WTC11 (cell line): ENCODE measurements around the gene ORC3. TPM values are rescaled to one million over a fixed set of nuclear protein-coding genes. Genes with fewer than 3 reads are reported as not detected.

Source experiments
- ATAC-seq: fragments of 200-7000 bp; cut with Tn5 transposase; 2 replicates; pipeline ENCODE4 v1.10.0; 2021; ENCODE audit warnings: mild to moderate bottlenecking, moderate library complexity
- CTCF ChIA-PET: fragments of 300-600 bp; sonication (Branson Sonifier 250); formaldehyde crosslinking; loops from one replicate; lab custom pipeline; 2021; ENCODE audit warnings: antibody characterized with exemption; lab: Charles Lee
- POLR2A ChIA-PET: fragments of 350-600 bp; sonication (Branson Sonifier 250); formaldehyde crosslinking; loops from one replicate; lab custom pipeline; 2021; ENCODE audit warnings: antibody characterized with exemption; lab: Charles Lee
- DNase-seq: peaks from one replicate; pipeline ENCODE4 v3.0.0; 2021; ENCODE audit warnings: low spot score
- H3K27ac Mint-ChIP-seq: 2 replicates; pipeline ENCODE4 v1.8.0; 2021; ENCODE audit warnings: mixed read lengths
- H3K27me3 Mint-ChIP-seq: 2 replicates; pipeline ENCODE4 v1.8.0; 2021; ENCODE audit warnings: low read depth, mild to moderate bottlenecking, moderate library complexity, mixed read lengths
- H3K36me3 Mint-ChIP-seq: 2 replicates; pipeline ENCODE4 v1.8.0; 2021; ENCODE audit warnings: mixed read lengths
- H3K4me1 Mint-ChIP-seq: 2 replicates; pipeline ENCODE4 v1.8.0; 2022; ENCODE audit warnings: mixed read lengths
- H3K4me3 Mint-ChIP-seq: 2 replicates; pipeline ENCODE4 v1.8.0; 2021; ENCODE audit warnings: mild to moderate bottlenecking, moderate library complexity, mixed read lengths
- H3K9me3 Mint-ChIP-seq: 2 replicates; pipeline ENCODE4 v1.8.0; 2021; ENCODE audit warnings: mixed read lengths
- CBFB ChIP-seq: sonication (generic); formaldehyde crosslinking; IDR thresholded peaks from 2 replicates; pipeline ENCODE4 v1.8.1; 2022; ENCODE audit warnings: mild to moderate bottlenecking, low read depth, missing genetic modification reagents
- CDX4 ChIP-seq: fragments of 250-450 bp; sonication (Bioruptor Pico); IDR thresholded peaks from 2 replicates; pipeline ENCODE4 v1.9.0; 2021; ENCODE audit warnings: moderate library complexity, mild to moderate bottlenecking, inconsistent platforms, borderline replicate concordance
- CREB1 ChIP-seq: sonication (generic); formaldehyde crosslinking; IDR thresholded peaks from 2 replicates; pipeline ENCODE4 v1.8.0; 2023; ENCODE audit warnings: mild to moderate bottlenecking, missing genetic modification reagents
- ESRRA ChIP-seq: sonication (generic); formaldehyde crosslinking; IDR thresholded peaks from 2 replicates; pipeline ENCODE4 v1.8.1; 2022; ENCODE audit warnings: mild to moderate bottlenecking, missing genetic modification reagents, borderline replicate concordance
- GTF2I ChIP-seq: fragments of 250-450 bp; sonication (Bioruptor Pico); conservative IDR thresholded peaks from 2 replicates; pipeline ENCODE4 v1.4.0; 2021; ENCODE audit warnings: mild to moderate bottlenecking
- MAX ChIP-seq: sonication (generic); formaldehyde crosslinking; IDR thresholded peaks from 2 replicates; pipeline ENCODE4 v1.8.0; 2022; ENCODE audit warnings: mild to moderate bottlenecking, missing genetic modification reagents
- MLX ChIP-seq: sonication (generic); formaldehyde crosslinking; IDR thresholded peaks from 2 replicates; pipeline ENCODE4 v1.8.1; 2023; ENCODE audit warnings: mild to moderate bottlenecking, missing genetic modification reagents, moderate library complexity
- NFYB ChIP-seq: sonication (generic); formaldehyde crosslinking; conservative IDR thresholded peaks from 2 replicates; pipeline ENCODE4 v1.8.0; 2022; ENCODE audit warnings: low read depth, missing genetic modification reagents
- NR3C1 ChIP-seq: sonication (generic); formaldehyde crosslinking; conservative IDR thresholded peaks from 2 replicates; pipeline ENCODE4 v1.8.1; 2023; ENCODE audit warnings: low read depth, mild to moderate bottlenecking, missing genetic modification reagents
- PRRX2 ChIP-seq: fragments of 250-450 bp; sonication (Bioruptor Pico); IDR thresholded peaks from 2 replicates; pipeline ENCODE4 v1.8.0; 2021; ENCODE audit warnings: mild to moderate bottlenecking
- RELA ChIP-seq: sonication (generic); formaldehyde crosslinking; IDR thresholded peaks from 2 replicates; pipeline ENCODE4 v1.8.1; 2022; ENCODE audit warnings: missing genetic modification reagents, mild to moderate bottlenecking, borderline replicate concordance
- SMAD4 ChIP-seq: sonication (generic); formaldehyde crosslinking; IDR thresholded peaks from 2 replicates; pipeline ENCODE4 v1.8.0; 2022; ENCODE audit warnings: mild to moderate bottlenecking, missing genetic modification reagents
- TCF7 ChIP-seq: sonication (generic); formaldehyde crosslinking; IDR thresholded peaks from 2 replicates; pipeline ENCODE4 v1.8.0; 2022; ENCODE audit warnings: mild to moderate bottlenecking, low read depth, missing genetic modification reagents, moderate library complexity
- ZNF263 ChIP-seq: sonication (generic); formaldehyde crosslinking; IDR thresholded peaks from 2 replicates; pipeline ENCODE4 v1.8.1; 2022; ENCODE audit warnings: low read depth, mild to moderate bottlenecking, moderate library complexity, missing genetic modification reagents
- ZNF416 ChIP-seq: fragments of 250-450 bp; sonication (Bioruptor Pico); IDR thresholded peaks from 2 replicates; pipeline ENCODE4 v1.9.0; 2021; ENCODE audit warnings: mild to moderate bottlenecking, inconsistent platforms
- total RNA-seq: library from RNA; stranded (reverse); gene quantifications from 3 replicates; pipeline ENCODE4 v1.2.3, GENCODE V29; 2021
- TF ChIP-seq, protein P1 (sequence below): sonication (generic); formaldehyde crosslinking; IDR thresholded peaks from 2 replicates; pipeline ENCODE4 v1.8.0; 2022; ENCODE audit warnings: missing genetic modification reagents
- TF ChIP-seq, protein P2 (sequence below): sonication (generic); formaldehyde crosslinking; IDR thresholded peaks from 2 replicates; pipeline ENCODE4 v1.8.1; 2022; ENCODE audit warnings: mild to moderate bottlenecking, missing genetic modification reagents, moderate library complexity, borderline replicate concordance
- TF ChIP-seq, protein P3 (sequence below): sonication (generic); formaldehyde crosslinking; IDR thresholded peaks from 2 replicates; pipeline ENCODE4 v1.8.0; 2023; ENCODE audit warnings: mild to moderate bottlenecking, missing genetic modification reagents
- TF ChIP-seq, protein P4 (sequence below): fragments of 250-450 bp; sonication (Bioruptor Pico); IDR thresholded peaks from 2 replicates; pipeline ENCODE4 v2.1.2; 2022; ENCODE audit warnings: mild to moderate bottlenecking, moderate library complexity

ORC3 gene
- total RNA-seq, 1 experiment from 2014 or later: 50.7 TPM

DNA sequence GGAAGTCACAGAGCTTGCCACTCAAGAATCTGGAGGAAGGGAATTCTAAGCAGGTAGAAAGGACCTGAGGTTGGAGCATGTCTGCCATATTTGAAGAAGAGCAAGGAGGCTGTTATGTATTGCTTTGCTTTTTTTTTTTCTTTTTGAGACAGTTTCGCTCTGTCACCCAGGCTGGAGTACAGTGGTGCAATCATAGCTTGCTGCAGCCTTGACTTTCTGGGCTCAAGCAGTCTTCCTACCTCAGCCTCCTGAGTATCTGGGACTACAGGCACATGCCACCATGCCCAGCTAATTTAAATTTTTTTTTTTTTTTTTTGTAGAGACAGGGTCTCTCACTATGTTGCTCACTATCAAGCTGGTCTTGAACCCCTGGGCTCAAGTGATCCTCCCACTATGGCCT is 40.8 kb downstream of the ORC3 start:
- Mint-ChIP-seq H3K9me3 (no peaks in the 10 kb centered on the region), H3K27me3 (no peaks in the 10 kb centered on the region), H3K4me1 (no peaks in the 10 kb centered on the region), H3K4me3 (no peak overlapping the region), H3K27ac (no peak overlapping the region), H3K36me3 (peaks cover 25% of the 10 kb centered on the region)
- no peak for TF ChIP-seq NFYB (CRISPR knock-in tag)
- TF ChIP-seq ZNF416 (CRISPR knock-in tag): no peak
- TF ChIP-seq GTF2I: no peak
- no peak for TF ChIP-seq ZNF263 (CRISPR knock-in tag)
- no peak for TF ChIP-seq CDX4
- no peak for TF ChIP-seq RELA
- no peak for TF ChIP-seq SMAD4
- TF ChIP-seq CBFB (CRISPR knock-in tag): no peak
- TF ChIP-seq, protein P1, sequence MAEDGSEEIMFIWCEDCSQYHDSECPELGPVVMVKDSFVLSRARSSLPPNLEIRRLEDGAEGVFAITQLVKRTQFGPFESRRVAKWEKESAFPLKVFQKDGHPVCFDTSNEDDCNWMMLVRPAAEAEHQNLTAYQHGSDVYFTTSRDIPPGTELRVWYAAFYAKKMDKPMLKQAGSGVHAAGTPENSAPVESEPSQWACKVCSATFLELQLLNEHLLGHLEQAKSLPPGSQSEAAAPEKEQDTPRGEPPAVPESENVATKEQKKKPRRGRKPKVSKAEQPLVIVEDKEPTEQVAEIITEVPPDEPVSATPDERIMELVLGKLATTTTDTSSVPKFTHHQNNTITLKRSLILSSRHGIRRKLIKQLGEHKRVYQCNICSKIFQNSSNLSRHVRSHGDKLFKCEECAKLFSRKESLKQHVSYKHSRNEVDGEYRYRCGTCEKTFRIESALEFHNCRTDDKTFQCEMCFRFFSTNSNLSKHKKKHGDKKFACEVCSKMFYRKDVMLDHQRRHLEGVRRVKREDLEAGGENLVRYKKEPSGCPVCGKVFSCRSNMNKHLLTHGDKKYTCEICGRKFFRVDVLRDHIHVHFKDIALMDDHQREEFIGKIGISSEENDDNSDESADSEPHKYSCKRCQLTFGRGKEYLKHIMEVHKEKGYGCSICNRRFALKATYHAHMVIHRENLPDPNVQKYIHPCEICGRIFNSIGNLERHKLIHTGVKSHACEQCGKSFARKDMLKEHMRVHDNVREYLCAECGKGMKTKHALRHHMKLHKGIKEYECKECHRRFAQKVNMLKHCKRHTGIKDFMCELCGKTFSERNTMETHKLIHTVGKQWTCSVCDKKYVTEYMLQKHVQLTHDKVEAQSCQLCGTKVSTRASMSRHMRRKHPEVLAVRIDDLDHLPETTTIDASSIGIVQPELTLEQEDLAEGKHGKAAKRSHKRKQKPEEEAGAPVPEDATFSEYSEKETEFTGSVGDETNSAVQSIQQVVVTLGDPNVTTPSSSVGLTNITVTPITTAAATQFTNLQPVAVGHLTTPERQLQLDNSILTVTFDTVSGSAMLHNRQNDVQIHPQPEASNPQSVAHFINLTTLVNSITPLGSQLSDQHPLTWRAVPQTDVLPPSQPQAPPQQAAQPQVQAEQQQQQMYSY (CRISPR knock-in tag): no peak
- ChIA-PET CTCF (no interaction called here), POLR2A (interaction anchor here (0.6 to 0.7 kb wide), 2 partner anchors 14 to 465 kb away, joined by 3 to 4 read pairs; no protein-coding TSS in a partner anchor)
- DNase-seq (no peak), ATAC-seq (no peak)

DNA sequence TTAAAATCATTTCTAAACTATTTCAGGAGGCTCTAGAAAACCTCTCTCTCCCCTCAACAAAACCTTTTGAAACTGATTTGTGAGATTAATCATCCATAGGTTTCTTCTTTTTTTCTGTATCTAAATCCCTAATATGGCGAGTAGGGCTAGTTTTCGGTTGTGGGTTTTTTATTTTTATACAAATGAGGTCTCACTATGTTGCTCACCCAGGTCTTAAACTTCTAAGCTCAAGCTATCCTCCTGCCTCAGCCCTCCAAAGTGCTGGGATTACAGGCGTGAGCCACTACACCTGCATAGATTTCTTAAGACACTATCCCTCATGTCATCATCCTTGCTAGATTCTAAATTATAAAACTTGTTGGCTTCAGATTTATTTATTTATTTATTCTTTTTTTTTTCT is 43.9 kb downstream of the ORC3 start:
- Mint-ChIP-seq H3K9me3 (no peaks in the 10 kb centered on the region), H3K4me1 (no peaks in the 10 kb centered on the region)
- DNase-seq: no peak
- TF ChIP-seq RELA: no peak
- no peak for TF ChIP-seq CREB1 (CRISPR knock-in tag)
- TF ChIP-seq, all 79 proteins: peak for 0
- peaks cover 36% of the 10 kb centered on the region for H3K36me3 Mint-ChIP-seq
- POLR2A ChIA-PET: no interaction called here
- CTCF ChIA-PET: no interaction called here
- H3K27me3 Mint-ChIP-seq: no peaks in the 10 kb centered on the region
- no peak overlapping the region for H3K27ac Mint-ChIP-seq
- ATAC-seq: no peak
- no peak overlapping the region for H3K4me3 Mint-ChIP-seq

- Mint-ChIP-seq H3K27ac (no peak overlapping the region), H3K4me3 (no peak overlapping the region), H3K36me3 (peaks cover 35% of the 10 kb centered on the region), H3K9me3 (no peaks in the 10 kb centered on the region), H3K27me3 (no peaks in the 10 kb centered on the region), H3K4me1 (no peaks in the 10 kb centered on the region)
- DNase-seq: no peak
- POLR2A ChIA-PET: no interaction called here
- CTCF ChIA-PET: no interaction called here
- no peak for ATAC-seq
- TF ChIP-seq MLX (CRISPR knock-in tag): no peak
- TF ChIP-seq, protein P2, sequence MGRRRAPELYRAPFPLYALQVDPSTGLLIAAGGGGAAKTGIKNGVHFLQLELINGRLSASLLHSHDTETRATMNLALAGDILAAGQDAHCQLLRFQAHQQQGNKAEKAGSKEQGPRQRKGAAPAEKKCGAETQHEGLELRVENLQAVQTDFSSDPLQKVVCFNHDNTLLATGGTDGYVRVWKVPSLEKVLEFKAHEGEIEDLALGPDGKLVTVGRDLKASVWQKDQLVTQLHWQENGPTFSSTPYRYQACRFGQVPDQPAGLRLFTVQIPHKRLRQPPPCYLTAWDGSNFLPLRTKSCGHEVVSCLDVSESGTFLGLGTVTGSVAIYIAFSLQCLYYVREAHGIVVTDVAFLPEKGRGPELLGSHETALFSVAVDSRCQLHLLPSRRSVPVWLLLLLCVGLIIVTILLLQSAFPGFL (CRISPR knock-in tag): no peak
- no peak for TF ChIP-seq PRRX2
- TF ChIP-seq ESRRA (CRISPR knock-in tag): no peak
- TF ChIP-seq, protein P3, sequence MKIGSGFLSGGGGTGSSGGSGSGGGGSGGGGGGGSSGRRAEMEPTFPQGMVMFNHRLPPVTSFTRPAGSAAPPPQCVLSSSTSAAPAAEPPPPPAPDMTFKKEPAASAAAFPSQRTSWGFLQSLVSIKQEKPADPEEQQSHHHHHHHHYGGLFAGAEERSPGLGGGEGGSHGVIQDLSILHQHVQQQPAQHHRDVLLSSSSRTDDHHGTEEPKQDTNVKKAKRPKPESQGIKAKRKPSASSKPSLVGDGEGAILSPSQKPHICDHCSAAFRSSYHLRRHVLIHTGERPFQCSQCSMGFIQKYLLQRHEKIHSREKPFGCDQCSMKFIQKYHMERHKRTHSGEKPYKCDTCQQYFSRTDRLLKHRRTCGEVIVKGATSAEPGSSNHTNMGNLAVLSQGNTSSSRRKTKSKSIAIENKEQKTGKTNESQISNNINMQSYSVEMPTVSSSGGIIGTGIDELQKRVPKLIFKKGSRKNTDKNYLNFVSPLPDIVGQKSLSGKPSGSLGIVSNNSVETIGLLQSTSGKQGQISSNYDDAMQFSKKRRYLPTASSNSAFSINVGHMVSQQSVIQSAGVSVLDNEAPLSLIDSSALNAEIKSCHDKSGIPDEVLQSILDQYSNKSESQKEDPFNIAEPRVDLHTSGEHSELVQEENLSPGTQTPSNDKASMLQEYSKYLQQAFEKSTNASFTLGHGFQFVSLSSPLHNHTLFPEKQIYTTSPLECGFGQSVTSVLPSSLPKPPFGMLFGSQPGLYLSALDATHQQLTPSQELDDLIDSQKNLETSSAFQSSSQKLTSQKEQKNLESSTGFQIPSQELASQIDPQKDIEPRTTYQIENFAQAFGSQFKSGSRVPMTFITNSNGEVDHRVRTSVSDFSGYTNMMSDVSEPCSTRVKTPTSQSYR (CRISPR knock-in tag): no peak
- TF ChIP-seq MAX: no peak
- TF ChIP-seq, protein P4, sequence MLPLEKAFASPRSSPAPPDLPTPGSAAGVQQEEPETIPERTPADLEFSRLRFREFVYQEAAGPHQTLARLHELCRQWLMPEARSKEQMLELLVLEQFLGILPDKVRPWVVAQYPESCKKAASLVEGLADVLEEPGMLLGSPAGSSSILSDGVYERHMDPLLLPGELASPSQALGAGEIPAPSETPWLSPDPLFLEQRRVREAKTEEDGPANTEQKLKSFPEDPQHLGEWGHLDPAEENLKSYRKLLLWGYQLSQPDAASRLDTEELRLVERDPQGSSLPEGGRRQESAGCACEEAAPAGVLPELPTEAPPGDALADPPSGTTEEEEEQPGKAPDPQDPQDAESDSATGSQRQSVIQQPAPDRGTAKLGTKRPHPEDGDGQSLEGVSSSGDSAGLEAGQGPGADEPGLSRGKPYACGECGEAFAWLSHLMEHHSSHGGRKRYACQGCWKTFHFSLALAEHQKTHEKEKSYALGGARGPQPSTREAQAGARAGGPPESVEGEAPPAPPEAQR (CRISPR knock-in tag): no peak
- TF ChIP-seq TCF7 (CRISPR knock-in tag): no peak
- TF ChIP-seq NR3C1 (CRISPR knock-in tag): no peak
- TF ChIP-seq NFYB (CRISPR knock-in tag): no peak
These were observed 46.4 kb downstream of the ORC3 start for GRCh38 chr6:87636315-87636714.
